Measurements from ENCODE around the gene COQ8A.

- TF ChIP-seq CTCF (conservative IDR thresholded peaks at IDR 0.05; ENCODE audit: low read depth in 2 of 2): no peak
- no peak for TF ChIP-seq EZH2 (IDR thresholded peaks at IDR 0.05; ENCODE audit: low read depth, unreplicated experiment)
- TF ChIP-seq NANOG (IDR thresholded peaks at IDR 0.05; ENCODE audit: borderline replicate concordance): no peak
- TF ChIP-seq CREB1 (CRISPR knock-in tag; IDR thresholded peaks at IDR 0.05; ENCODE audit: low read depth): no peak
- TF ChIP-seq STAT1 (IDR thresholded peaks at IDR 0.05; ENCODE audit: unreplicated experiment): no peak
- no peak for TF ChIP-seq EZH2phosphoT487 (IDR thresholded peaks at IDR 0.05; ENCODE audit: unreplicated experiment)
These were observed 43.3 kb downstream of the COQ8A start for GRCh38 chr1:226983247-226983991.
